ENCODE data around the gene NDUFB3. TPM values are rescaled to one million over a fixed set of nuclear protein-coding genes. Genes with fewer than 3 reads are reported as not detected.

The NDUFB3 gene
- total and polyA plus RNA-seq, 10 of the 15 experiments (the other 5 are each of a cell fraction or from before 2014, with no cell fraction given) = 115 to 1,059 (median 187) TPM

DNA sequence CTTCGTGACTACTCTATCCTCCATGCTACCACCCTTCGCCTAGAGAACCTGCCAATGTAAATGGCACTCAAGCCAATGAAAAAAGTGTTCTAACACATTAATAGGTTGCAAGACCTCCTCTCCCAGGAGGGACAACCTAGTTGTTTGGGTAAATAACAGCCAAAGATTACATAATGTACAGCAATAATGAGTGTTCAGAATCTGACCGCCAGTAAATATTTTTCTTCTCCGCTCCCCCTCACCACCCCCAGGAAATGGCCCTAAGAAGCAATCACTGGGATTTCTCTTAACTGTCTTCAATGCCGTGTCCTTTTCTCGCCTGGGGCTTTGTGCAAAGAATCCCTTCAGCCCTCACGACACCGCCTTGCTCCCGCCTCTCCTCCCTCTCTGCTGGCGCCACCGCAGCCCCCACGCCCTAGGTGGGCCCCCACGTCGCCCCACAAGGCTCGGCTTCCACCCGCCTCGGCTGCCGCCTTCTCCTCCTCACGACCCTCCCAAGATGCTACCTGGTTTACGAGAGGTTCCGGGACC lies 788 bp upstream of the NDUFB3 start:
- Histone ChIP-seq H3K9ac (ENCODE audit: control insufficient read depth, insufficient read depth, low read length) (peak overlapping the region; percentile 84), H3K4me2 (ENCODE audit: control insufficient read depth, insufficient read depth) (peak overlapping the region; percentile 89), H4K20me1 (ENCODE audit: control insufficient read depth, insufficient read depth) (no peaks in the 10 kb centered on the region), H3K4me3 (peak overlapping the region; percentile 80), H3K9me3 (replicated peaks; ENCODE audit: control insufficient read depth, insufficient read depth, low read length) (no peaks in the 10 kb centered on the region), H3K79me2 (ENCODE audit: control insufficient read depth, insufficient read depth, low read length) (peaks cover 86% of the 10 kb centered on the region), H3K4me1 (ENCODE audit: control insufficient read depth, insufficient read depth, low read length) (peaks cover 21% of the 10 kb centered on the region), H2AFZ (ENCODE audit: control insufficient read depth, low read depth, low read length) (peak overlapping the region; percentile 99), H3K27ac (ENCODE audit: control insufficient read depth, insufficient read depth) (peak overlapping the region; percentile 92), H3K27me3 (replicated peaks in 1 of 2; ENCODE audit: control insufficient read depth in 2 of 2, insufficient read depth in 2 of 2, low read length in 1 of 2) (no peaks in the 10 kb centered on the region), H3K36me3 (ENCODE audit: control insufficient read depth in 2 of 2, insufficient read depth in 2 of 2, low read length in 1 of 2) (no peaks in the 10 kb centered on the region)
- ChIA-PET SMC1A (ENCODE audit: uncharacterized antibody, unreplicated experiment) (interaction anchor here (1.0 to 7.8 kb wide), 12 partner anchors 12 to 174 kb away, joined by 3 to 144 read pairs (median 15); partner anchors contain the start of genes CASP10, CFLAR and ORC2), CTCF (interaction anchor here (0.7 to 8.2 kb wide), 18 partner anchors 18 to 615 kb away, joined by 3 to 256 read pairs (median 6); partner anchors contain the start of genes CASP10, NIF3L1 and ORC2), POLR2A (interaction anchor here (0.6 to 4.5 kb wide), 4 partner anchors 44 to 161 kb away, joined by 3 to 20 read pairs (median 4); no protein-coding TSS in a partner anchor), RAD21 (ENCODE audit: unreplicated experiment) (interaction anchor here (0.7 to 6.2 kb wide), 15 partner anchors 35 to 206 kb away, joined by 3 to 82 read pairs (median 8); partner anchors contain the start of genes CASP10, CFLAR, CLK1 and NIF3L1)
- 2% methylated on average over 16 of the region's 21 CpGs for WGBS (ENCODE audit: insufficient coverage, insufficient replicate concordance, low lambda C conversion rate, missing lambda C conversion rate)
- DNase-seq (ENCODE audit: low read depth, low spot score) = no peak
- FAIRE-seq = no peak
- peak; percentile 23 for ATAC-seq
- intact Hi-C loops (cut with micrococcal nuclease; ENCODE audit: unreplicated experiment) = loop anchor here (1.0 to 10.0 kb wide), 6 partner anchors 46 to 256 kb away; partner anchors contain the start of genes BZW1 and CFLAR
- TF ChIP-seq YY1 (IDR thresholded peaks at IDR 0.05; ENCODE audit: low read depth, low read length) (0 out of 2 replicates have a peak, but pooled peaks have one; percentile 19), CBX5 (IDR thresholded peaks at IDR 0.05; ENCODE audit: low read depth) (peak; percentile 14; the same call in 1 of the 2 replicates), RUNX3 (IDR thresholded peaks at IDR 0.05; ENCODE audit: low read length) (0 out of 2 replicates have a peak, but pooled peaks have one; percentile 7), BACH1 (IDR thresholded peaks at IDR 0.05; ENCODE audit: borderline replicate concordance) (0 out of 2 replicates have a peak, but pooled peaks have one; percentile 14), SIX5 (IDR thresholded peaks at IDR 0.05; ENCODE audit: low read depth, low read length, severe bottlenecking) (no peak)
- TSS peak; percentile 75 for BruUV-seq (replicated peaks)
- in situ Hi-C loops (cut with MboI) = loop anchor here (5.0 kb wide), 2 partner anchors 106 to 164 kb away; no protein-coding TSS in a partner anchor
